ENCODE data around the gene TEX30.

DNA sequence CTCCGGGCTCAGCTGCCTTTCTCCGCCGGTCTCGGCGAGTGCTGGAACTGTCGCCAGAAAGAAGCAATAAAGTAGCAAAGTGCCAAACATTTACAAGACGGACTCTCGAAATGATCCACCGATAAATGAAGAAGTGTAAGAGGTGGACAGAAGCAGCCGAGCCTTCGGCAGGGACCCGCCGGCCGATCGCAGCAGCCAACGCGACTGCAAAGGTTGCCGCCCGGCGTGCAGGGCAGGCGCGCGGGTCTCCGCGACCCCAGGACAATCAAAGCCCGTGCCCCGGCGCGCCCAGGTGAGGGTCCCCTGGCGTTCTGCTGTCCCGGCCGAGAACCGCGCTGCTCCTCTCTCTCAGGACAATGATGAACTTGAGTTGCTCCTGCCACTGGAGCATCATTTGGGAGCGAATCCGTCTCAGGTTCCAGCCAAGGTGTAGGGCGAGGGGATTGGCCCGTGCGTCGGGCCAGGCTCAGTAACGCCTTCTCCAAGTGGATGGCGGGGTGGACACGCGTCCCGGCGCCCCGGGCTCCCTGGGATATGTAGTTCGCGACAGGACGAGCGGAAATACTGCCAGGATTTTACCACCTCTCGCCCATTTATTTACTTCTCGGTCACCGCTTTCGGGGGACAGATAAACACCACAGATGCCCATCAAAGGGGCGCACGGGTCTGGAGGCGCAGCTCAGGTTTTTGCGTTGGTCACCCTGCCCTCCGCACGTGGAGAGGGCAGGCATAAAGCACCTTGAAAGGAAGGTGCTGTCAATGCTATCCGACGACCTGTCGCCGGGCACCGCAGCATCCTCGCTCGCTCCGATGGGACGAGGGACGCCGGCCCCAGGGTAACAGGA, 25.2 kb upstream of the TEX30 start, which contains the start of the genes BIVM and POGLUT2:
- TF ChIP-seq, protein P1, sequence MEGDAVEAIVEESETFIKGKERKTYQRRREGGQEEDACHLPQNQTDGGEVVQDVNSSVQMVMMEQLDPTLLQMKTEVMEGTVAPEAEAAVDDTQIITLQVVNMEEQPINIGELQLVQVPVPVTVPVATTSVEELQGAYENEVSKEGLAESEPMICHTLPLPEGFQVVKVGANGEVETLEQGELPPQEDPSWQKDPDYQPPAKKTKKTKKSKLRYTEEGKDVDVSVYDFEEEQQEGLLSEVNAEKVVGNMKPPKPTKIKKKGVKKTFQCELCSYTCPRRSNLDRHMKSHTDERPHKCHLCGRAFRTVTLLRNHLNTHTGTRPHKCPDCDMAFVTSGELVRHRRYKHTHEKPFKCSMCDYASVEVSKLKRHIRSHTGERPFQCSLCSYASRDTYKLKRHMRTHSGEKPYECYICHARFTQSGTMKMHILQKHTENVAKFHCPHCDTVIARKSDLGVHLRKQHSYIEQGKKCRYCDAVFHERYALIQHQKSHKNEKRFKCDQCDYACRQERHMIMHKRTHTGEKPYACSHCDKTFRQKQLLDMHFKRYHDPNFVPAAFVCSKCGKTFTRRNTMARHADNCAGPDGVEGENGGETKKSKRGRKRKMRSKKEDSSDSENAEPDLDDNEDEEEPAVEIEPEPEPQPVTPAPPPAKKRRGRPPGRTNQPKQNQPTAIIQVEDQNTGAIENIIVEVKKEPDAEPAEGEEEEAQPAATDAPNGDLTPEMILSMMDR (IDR thresholded peaks at IDR 0.05), result no peak
- TF ChIP-seq POLR2A (IDR thresholded peaks at IDR 0.05), result no peak

Data from gastroesophageal sphincter (tissue), 3 donors.